GM06990 (cell line): Measurements from ENCODE around the gene DUSP7.

ENCODE experiments used
- DNase-seq: peaks from one replicate; pipeline ENCODE4 v3.0.0-alpha.2; 2011; ENCODE audit not compliant: insufficient read length; ENCODE audit errors: extremely low read depth
- H3K27me3 ChIP-seq: replicated peaks from 2 replicates; pipeline ENCODE4 v1.6.0; 2011; ENCODE audit warnings: low read length; ENCODE audit not compliant: control insufficient read depth, insufficient read depth
- H3K36me3 ChIP-seq: 2 replicates; pipeline ENCODE4 v1.5.1; 2011; ENCODE audit warnings: low read length; ENCODE audit not compliant: control insufficient read depth, insufficient read depth
- H3K4me3 ChIP-seq: replicated peaks from 2 replicates; pipeline ENCODE4 v1.5.1; 2011; ENCODE audit warnings: low read depth, mild to moderate bottlenecking, control low read depth, low read length
- CTCF ChIP-seq: IDR thresholded peaks from 2 replicates; pipeline ENCODE4 v1.5.1; 2011; ENCODE audit warnings: low read length, control low read depth, mild to moderate bottlenecking, inconsistent platforms; ENCODE audit not compliant: insufficient read depth, poor library complexity, severe bottlenecking

Gene DUSP7

DNA sequence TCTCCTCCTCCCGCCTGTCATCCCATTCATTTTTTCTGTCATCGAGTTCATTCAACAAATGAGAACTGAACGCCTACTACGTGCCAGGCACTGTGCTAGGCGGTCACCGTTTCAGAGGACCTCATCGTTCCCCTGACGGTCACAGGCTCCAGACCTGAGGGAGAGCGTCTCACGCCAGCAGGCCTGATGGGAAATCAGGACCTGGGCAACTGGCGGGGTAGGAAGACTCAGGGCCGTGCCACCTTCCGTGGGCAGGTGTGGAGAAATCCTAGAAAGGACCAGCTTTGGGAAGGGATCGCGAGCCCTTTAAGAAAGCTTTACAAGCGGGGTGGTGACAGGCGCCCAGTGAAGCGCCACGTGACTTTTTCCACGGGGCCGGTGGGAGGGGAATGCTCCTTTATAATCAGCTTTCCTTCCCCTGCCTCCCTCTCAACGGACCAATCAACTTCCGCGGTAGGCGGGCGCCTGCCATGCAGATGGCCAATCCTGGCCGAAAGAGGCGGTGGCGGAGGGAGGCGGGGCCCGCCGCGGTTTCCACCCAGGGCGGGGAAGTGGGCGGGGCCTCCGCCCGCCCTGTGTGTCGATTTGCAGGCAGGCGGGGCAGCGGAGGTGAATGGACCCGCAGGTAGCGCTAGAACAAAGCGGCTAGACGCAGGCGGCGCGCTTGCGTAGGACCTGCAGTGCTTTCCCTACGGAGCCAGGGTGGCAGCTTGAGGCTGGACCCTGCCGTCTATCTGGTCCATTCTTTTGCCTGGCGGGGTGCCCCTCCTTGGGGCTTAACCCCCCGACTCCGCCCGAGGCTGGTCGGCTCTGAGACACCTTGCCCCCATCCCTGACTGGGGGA, 819 bp upstream of the DUSP7 start:
- H3K4me3 ChIP-seq = peak overlapping the region; percentile 78
- no peak for TF ChIP-seq CTCF
- peak; percentile 99 for DNase-seq
- H3K27me3 ChIP-seq = no peaks in the 10 kb centered on the region
- H3K36me3 ChIP-seq = peaks cover 4% of the 10 kb centered on the region

GRCh38 chr3:52055537-52056351, 627 bp downstream of the DUSP7 start:
- H3K36me3 ChIP-seq = peaks cover 12% of the 10 kb centered on the region
- peak; percentile 5 for TF ChIP-seq CTCF
- no peaks in the 10 kb centered on the region for H3K27me3 ChIP-seq
- peak; percentile 80 for DNase-seq
- H3K4me3 ChIP-seq = peak overlapping the region; percentile 85

DNA sequence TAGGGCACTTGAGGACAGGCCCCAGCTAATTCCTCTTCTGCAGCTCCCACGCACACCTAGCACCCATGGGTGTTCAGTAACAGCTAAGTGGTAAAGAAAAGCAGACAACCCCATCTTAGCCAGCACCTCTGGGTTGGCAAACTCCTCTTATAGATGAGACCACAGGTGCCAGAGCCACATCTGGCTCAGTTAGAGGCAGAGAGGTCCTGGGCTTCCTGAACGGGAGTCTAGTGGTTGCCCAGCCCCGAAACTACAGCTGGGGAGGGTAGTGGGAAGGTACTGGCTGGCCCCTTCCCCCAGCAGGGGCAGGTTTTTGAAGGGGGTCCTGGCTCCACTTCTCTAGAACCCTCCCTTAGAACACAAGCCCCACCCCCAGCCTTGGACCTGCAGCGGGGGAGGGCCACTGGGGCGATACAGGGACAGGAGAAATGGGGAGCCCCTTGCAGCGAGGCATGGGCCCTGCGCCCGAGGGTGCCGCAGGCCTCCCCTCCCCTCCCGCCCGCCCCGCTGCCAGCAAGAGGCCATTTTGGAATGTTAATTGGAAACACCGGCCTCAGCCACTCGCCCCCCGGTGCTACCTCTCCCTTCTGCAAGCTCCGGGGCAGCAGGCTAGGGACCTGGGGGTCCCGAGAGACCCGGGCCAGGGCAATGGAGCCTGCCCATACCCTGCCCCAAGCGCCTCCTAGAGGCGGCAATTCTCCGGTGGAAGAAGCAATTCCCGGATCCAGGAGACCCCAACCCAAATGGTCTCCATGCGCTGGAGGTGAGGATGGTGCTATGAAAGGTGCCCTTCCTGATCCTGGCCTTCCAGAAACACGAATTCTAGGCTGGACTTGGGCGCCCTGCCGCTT, 1.5 kb downstream of the DUSP7 start:
- TF ChIP-seq CTCF = peak; percentile 49
- peak; percentile 24 for DNase-seq

DNA sequence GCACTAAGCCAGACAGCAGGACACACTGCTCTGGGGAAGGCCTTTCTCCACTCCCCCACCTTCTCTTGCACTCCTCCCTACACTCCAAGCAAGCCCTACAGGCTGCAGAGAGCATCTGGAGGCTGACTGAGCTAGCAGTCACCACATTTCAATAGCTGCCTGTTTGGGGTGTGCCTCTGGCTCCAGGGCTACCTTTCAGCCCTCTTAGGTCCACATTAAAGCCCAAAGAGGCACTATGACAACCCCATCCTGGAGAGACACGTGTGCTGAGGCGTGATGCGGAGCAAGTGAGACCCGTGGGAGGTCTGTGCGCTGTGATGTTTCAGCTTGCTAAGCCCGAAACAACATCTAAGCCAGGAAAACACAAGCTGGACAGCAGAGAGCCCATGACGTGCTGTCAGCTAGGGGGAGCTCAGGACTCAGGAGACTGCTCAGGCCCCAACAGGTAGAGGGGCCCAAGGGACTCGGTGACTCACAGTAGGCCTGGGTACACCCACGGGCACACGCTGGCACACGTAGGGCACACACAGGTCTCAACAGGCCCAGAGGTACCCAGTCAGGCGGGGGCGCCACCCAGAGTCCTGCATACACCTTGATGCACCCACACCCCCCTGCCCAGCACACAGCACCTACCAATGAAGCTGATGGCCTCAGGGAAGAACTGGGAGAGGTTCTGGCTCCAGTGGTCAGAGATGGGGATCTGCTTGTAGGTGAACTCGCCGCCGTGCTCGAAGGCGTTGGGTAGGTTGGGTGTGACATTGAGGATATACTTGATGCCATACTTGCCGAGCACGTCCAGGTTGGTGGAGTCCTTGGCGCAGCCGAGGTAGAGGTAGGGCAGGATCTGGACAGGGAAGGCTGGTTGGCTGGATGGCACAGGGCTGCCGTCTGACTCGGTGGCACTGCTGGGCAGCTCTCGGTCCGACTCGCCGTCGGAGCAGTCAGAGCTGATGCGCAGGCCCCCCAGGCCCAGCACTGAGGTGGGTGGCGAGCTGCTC, 2.8 kb downstream of the DUSP7 start:
- Histone ChIP-seq H3K36me3 (peaks cover 21% of the 10 kb centered on the region), H3K27me3 (no peaks in the 10 kb centered on the region), H3K4me3 (peak overlapping the region; percentile 21)
- DNase-seq = peak; percentile 41
- TF ChIP-seq CTCF = peak; percentile 57

More for the DNA sequence above, 1.5 kb downstream of the DUSP7 start:
- Histone ChIP-seq H3K4me3 (peak overlapping the region; percentile 85), H3K27me3 (no peaks in the 10 kb centered on the region), H3K36me3 (peaks cover 16% of the 10 kb centered on the region)
